ENCODE measurements around the gene KDM4C.

Gene KDM4C

GRCh38 chr9:7095058-7095457 lies 337.3 kb downstream of the KDM4C start:
- DNase-seq = no peak
- TF ChIP-seq CTCF (IDR thresholded peaks at IDR 0.05) = no peak
- H3K27ac Mint-ChIP-seq = no peak overlapping the region
- peaks cover 16% of the 10 kb centered on the region for H3K9me3 Mint-ChIP-seq
- H3K4me3 Mint-ChIP-seq = no peak overlapping the region
- peaks cover 6% of the 10 kb centered on the region for H3K36me3 Mint-ChIP-seq (ENCODE audit: low read depth)
- peaks cover 4% of the 10 kb centered on the region for H3K27me3 Mint-ChIP-seq (ENCODE audit: low read depth, poor library complexity)
- peaks cover 52% of the 10 kb centered on the region for H3K4me1 Mint-ChIP-seq

- DNase-seq = no peak
- H3K27me3 Mint-ChIP-seq (ENCODE audit: low read depth, poor library complexity) = peaks cover 4% of the 10 kb centered on the region
- H3K27ac Mint-ChIP-seq = peak overlapping the region; percentile 10
- peaks cover 18% of the 10 kb centered on the region for H3K36me3 Mint-ChIP-seq (ENCODE audit: low read depth)
- H3K4me3 Mint-ChIP-seq = no peak overlapping the region
- TF ChIP-seq CTCF (IDR thresholded peaks at IDR 0.05) = no peak
- peaks cover 51% of the 10 kb centered on the region for H3K4me1 Mint-ChIP-seq
- peaks cover 24% of the 10 kb centered on the region for H3K9me3 Mint-ChIP-seq
Observed at GRCh38 chr9:7097040-7097715, 339.4 kb downstream of the KDM4C start.

- Mint-ChIP-seq H3K27ac (no peak overlapping the region), H3K4me1 (peaks cover 54% of the 10 kb centered on the region), H3K4me3 (no peak overlapping the region), H3K9me3 (peaks cover 24% of the 10 kb centered on the region), H3K27me3 (ENCODE audit: low read depth, poor library complexity) (peaks cover 4% of the 10 kb centered on the region), H3K36me3 (ENCODE audit: low read depth) (peaks cover 18% of the 10 kb centered on the region)
- DNase-seq = no peak
- no peak for TF ChIP-seq CTCF (IDR thresholded peaks at IDR 0.05)
Observed at GRCh38 chr9:7097785-7098752, 340.3 kb downstream of the KDM4C start.

GRCh38 chr9:7103367-7103766 lies 345.6 kb downstream of the KDM4C start:
- H3K27ac Mint-ChIP-seq = no peak overlapping the region
- H3K4me1 Mint-ChIP-seq = peaks cover 29% of the 10 kb centered on the region
- peaks cover 34% of the 10 kb centered on the region for H3K36me3 Mint-ChIP-seq (ENCODE audit: low read depth)
- no peak for DNase-seq
- peaks cover 24% of the 10 kb centered on the region for H3K9me3 Mint-ChIP-seq
- no peak for TF ChIP-seq CTCF (IDR thresholded peaks at IDR 0.05)
- no peak overlapping the region for H3K4me3 Mint-ChIP-seq
- H3K27me3 Mint-ChIP-seq (ENCODE audit: low read depth, poor library complexity) = peaks cover 4% of the 10 kb centered on the region

- H3K36me3 Mint-ChIP-seq (ENCODE audit: low read depth) = peaks cover 30% of the 10 kb centered on the region
- H3K4me1 Mint-ChIP-seq = peaks cover 25% of the 10 kb centered on the region
- no peak overlapping the region for H3K4me3 Mint-ChIP-seq
- H3K9me3 Mint-ChIP-seq = peaks cover 21% of the 10 kb centered on the region
- no peak for TF ChIP-seq CTCF (IDR thresholded peaks at IDR 0.05)
- H3K27me3 Mint-ChIP-seq (ENCODE audit: low read depth, poor library complexity) = peaks cover 4% of the 10 kb centered on the region
- H3K27ac Mint-ChIP-seq = no peak overlapping the region
- DNase-seq = no peak
Observed at GRCh38 chr9:7103771-7104170, 346.0 kb downstream of the KDM4C start.

Measured in nephron progenitor cell (in vitro differentiated cells).